ENCODE measurements around the gene EML2. TPM values are rescaled to one million over a fixed set of nuclear protein-coding genes. Genes with fewer than 3 reads are reported as not detected.
"Not testable (repeated sequence)": the region's sequence is repeated elsewhere in the genome, so short reads cannot be mapped to it uniquely, and the experiment has no call there.

Gene EML2, protein sequence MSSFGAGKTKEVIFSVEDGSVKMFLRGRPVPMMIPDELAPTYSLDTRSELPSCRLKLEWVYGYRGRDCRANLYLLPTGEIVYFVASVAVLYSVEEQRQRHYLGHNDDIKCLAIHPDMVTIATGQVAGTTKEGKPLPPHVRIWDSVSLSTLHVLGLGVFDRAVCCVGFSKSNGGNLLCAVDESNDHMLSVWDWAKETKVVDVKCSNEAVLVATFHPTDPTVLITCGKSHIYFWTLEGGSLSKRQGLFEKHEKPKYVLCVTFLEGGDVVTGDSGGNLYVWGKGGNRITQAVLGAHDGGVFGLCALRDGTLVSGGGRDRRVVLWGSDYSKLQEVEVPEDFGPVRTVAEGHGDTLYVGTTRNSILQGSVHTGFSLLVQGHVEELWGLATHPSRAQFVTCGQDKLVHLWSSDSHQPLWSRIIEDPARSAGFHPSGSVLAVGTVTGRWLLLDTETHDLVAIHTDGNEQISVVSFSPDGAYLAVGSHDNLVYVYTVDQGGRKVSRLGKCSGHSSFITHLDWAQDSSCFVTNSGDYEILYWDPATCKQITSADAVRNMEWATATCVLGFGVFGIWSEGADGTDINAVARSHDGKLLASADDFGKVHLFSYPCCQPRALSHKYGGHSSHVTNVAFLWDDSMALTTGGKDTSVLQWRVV
- total RNA-seq: 100 to 1,000 TPM; 159 to 183 TPM

GRCh38 chr19:45638930-45639729, at the start of gene EML2:
TSS of gene EML2 (minus strand) at chr19:45639397. CDS start at chr19:45639376, 21 bp downstream.
- Mint-ChIP-seq H3K4me3 (peak within 1 kb of the TSS; percentile 94), H3K36me3 (peaks cover 27% of the 10 kb centered on the region), H3K9me3 (no peaks in the 10 kb centered on the region), H3K4me1 (ENCODE audit: low read depth) (peaks cover 35% of the 10 kb centered on the region), H3K27ac (peak within 1 kb of the TSS; percentile 81), H3K27me3 (no peaks in the 10 kb centered on the region)
- ChIA-PET CTCF (interaction anchor here (0.6 to 1.9 kb wide), 3 partner anchors 38 to 153 kb away, joined by 3 to 7 read pairs (median 4); partner anchors contain the start of gene QPCTL), POLR2A (interaction anchor here (0.6 kb wide), 1 partner anchor 167 kb away, joined by 3 read pairs; no protein-coding TSS in a partner anchor)
- peak; percentile 74 for DNase-seq
- intact Hi-C loops (cut with micrococcal nuclease): no loop called here

DNA sequence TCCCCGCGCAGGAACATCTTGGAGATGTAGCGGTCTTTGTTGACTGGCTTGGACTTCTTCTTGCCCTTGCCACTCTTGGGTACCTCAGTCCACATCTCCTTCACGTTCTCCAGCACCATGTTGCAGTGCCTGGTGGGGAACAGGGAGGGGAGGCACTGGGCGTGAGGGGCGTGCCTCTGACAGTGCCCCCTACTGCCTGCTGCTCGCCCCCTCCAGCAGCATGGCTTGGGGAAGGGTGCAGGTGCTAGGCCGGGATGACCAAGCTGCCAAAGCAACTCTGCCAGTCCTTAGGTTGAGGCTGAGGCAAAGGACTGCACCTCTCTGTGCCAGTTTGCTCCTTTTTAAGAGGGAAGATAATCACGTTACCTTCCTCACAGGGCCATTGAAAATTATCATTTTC, 48.4 kb upstream of the EML2 start:
- Mint-ChIP-seq H3K36me3 (peaks cover 45% of the 10 kb centered on the region), H3K4me3 (no peak overlapping the region), H3K4me1 (ENCODE audit: low read depth) (peaks cover 11% of the 10 kb centered on the region), H3K27ac (no peak overlapping the region), H3K27me3 (no peaks in the 10 kb centered on the region), H3K9me3 (no peaks in the 10 kb centered on the region)
- no peak for DNase-seq
- ChIA-PET POLR2A (no interaction called here), CTCF (interaction anchor here (0.6 to 0.9 kb wide), 2 partner anchors 8 to 10 kb away, joined by 3 to 4 read pairs; no protein-coding TSS in a partner anchor)
- intact Hi-C loops (cut with micrococcal nuclease): no loop called here

GRCh38 chr19:45685045-45685444, 45.8 kb upstream of the EML2 start:
- intact Hi-C loops (cut with micrococcal nuclease); DNase-seq; H3K4me1 Mint-ChIP-seq (ENCODE audit: low read depth); H3K9me3 Mint-ChIP-seq; H3K27ac Mint-ChIP-seq; H3K4me3 Mint-ChIP-seq; H3K27me3 Mint-ChIP-seq: not testable (repeated sequence)
- ChIA-PET CTCF (interaction anchor here (1.0 kb wide), 1 partner anchor 18 kb away, joined by 3 read pairs; no protein-coding TSS in a partner anchor), POLR2A (interaction anchor here (1.5 kb wide), 1 partner anchor 32 kb away, joined by 3 read pairs; no protein-coding TSS in a partner anchor)
- peaks cover 42% of the 10 kb centered on the region for H3K36me3 Mint-ChIP-seq

GRCh38 chr19:45682908-45683307, 43.7 kb upstream of the EML2 start:
- Mint-ChIP-seq H3K27me3 (no peaks in the 10 kb centered on the region), H3K36me3 (peaks cover 29% of the 10 kb centered on the region), H3K9me3 (no peaks in the 10 kb centered on the region), H3K4me1 (ENCODE audit: low read depth) (peaks cover 12% of the 10 kb centered on the region), H3K4me3 (no peak overlapping the region), H3K27ac (no peak overlapping the region)
- CTCF ChIA-PET: interaction anchor here (1.5 to 8.3 kb wide), 3 partner anchors 10 to 244 kb away, joined by 3 to 77 read pairs (median 15); partner anchors contain the start of genes QPCTL, RTN2 and SNRPD2
- intact Hi-C loops (cut with micrococcal nuclease): loop anchor here (5.0 kb wide), 1 partner anchor 34 kb away; no protein-coding TSS in a partner anchor
- POLR2A ChIA-PET: interaction anchor here (0.6 kb wide), 1 partner anchor 13 kb away, joined by 3 read pairs; no protein-coding TSS in a partner anchor
- no peak for DNase-seq

GRCh38 chr19:45682117-45682516, 42.9 kb upstream of the EML2 start:
- H3K4me1 Mint-ChIP-seq (ENCODE audit: low read depth): peaks cover 16% of the 10 kb centered on the region
- H3K9me3 Mint-ChIP-seq: no peaks in the 10 kb centered on the region
- peak overlapping the region; percentile 6 for H3K4me3 Mint-ChIP-seq
- DNase-seq: no peak
- CTCF ChIA-PET: interaction anchor here (0.6 to 8.3 kb wide), 10 partner anchors 11 to 243 kb away, joined by 3 to 77 read pairs (median 5); partner anchors contain the start of genes FBXO46, GIPR, QPCTL and RTN2
- intact Hi-C loops (cut with micrococcal nuclease): loop anchor here (5.0 kb wide), 1 partner anchor 35 kb away; no protein-coding TSS in a partner anchor
- POLR2A ChIA-PET: interaction anchor here (1.5 kb wide), 1 partner anchor 10 kb away, joined by 6 read pairs; the partner anchor contains the start of genes QPCTL and SNRPD2
- peaks cover 21% of the 10 kb centered on the region for H3K36me3 Mint-ChIP-seq
- H3K27me3 Mint-ChIP-seq: no peaks in the 10 kb centered on the region
- H3K27ac Mint-ChIP-seq: no peak overlapping the region

DNA sequence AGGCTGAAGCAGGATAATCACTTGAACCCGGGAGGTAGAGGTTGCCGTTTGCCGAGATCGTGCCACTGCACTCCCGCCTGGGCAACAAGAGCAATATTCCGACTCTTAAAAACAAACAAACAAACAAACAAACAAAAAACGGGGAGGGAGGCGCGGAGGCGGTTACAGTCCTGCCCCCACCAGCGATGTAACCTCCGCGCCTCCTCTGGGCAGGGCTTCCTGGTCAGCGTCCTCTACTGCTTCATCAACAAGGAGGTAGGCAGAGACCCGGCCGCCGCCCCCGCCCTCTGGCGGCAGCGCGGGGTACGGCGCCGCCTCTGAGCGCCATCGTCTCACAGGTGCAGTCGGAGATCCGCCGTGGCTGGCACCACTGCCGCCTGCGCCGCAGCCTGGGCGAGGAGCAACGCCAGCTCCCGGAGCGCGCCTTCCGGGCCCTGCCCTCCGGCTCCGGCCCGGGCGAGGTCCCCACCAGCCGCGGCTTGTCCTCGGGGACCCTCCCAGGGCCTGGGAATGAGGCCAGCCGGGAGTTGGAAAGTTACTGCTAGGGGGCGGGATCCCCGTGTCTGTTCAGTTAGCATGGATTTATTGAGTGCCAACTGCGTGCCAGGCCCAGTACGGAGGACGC, 42.3 kb upstream of the EML2 start:
- H3K27me3 Mint-ChIP-seq: no peaks in the 10 kb centered on the region
- H3K36me3 Mint-ChIP-seq: peaks cover 17% of the 10 kb centered on the region
- intact Hi-C loops (cut with micrococcal nuclease): loop anchor here (1.0 to 5.0 kb wide), 2 partner anchors 11 to 36 kb away; partner anchors contain the start of gene QPCTL
- H3K9me3 Mint-ChIP-seq: no peaks in the 10 kb centered on the region
- DNase-seq: peak; percentile 93
- ChIA-PET CTCF (interaction anchor here (0.6 to 8.3 kb wide), 16 partner anchors 11 to 242 kb away, joined by 3 to 77 read pairs (median 4); partner anchors contain the start of genes FBXO46, GIPR, QPCTL and RTN2), POLR2A (interaction anchor here (1.0 to 1.5 kb wide), 3 partner anchors 11 to 38 kb away, joined by 3 to 6 read pairs (median 3); partner anchors contain the start of genes QPCTL and SNRPD2)
- no peak overlapping the region for H3K27ac Mint-ChIP-seq
- H3K4me3 Mint-ChIP-seq: peak overlapping the region; percentile 73
- peaks cover 19% of the 10 kb centered on the region for H3K4me1 Mint-ChIP-seq (ENCODE audit: low read depth)

- CTCF ChIA-PET: interaction anchor here (0.6 to 8.3 kb wide), 11 partner anchors 10 to 238 kb away, joined by 3 to 77 read pairs (median 4); partner anchors contain the start of genes EML2, GIPR, QPCTL and SNRPD2
- H3K4me3 Mint-ChIP-seq: peak overlapping the region; percentile 69
Observed at GRCh38 chr19:45677351-45678230, 38.4 kb upstream of the EML2 start.

GRCh38 chr19:45676851-45677263, 37.7 kb upstream of the EML2 start:
- ChIA-PET POLR2A (interaction anchor here (1.1 to 2.2 kb wide), 3 partner anchors 14 to 63 kb away, joined by 4 to 8 read pairs (median 6); partner anchors contain the start of genes QPCTL and SNRPD2), CTCF (interaction anchor here (0.6 to 8.3 kb wide), 10 partner anchors 9 to 238 kb away, joined by 3 to 77 read pairs (median 4); partner anchors contain the start of genes EML2, GIPR, QPCTL and SNRPD2)
- Mint-ChIP-seq H3K36me3 (peaks cover under 1% of the 10 kb centered on the region), H3K4me1 (ENCODE audit: low read depth) (peaks cover 18% of the 10 kb centered on the region), H3K27ac (no peak overlapping the region), H3K4me3 (peak overlapping the region; percentile 49), H3K27me3 (no peaks in the 10 kb centered on the region), H3K9me3 (no peaks in the 10 kb centered on the region)
- DNase-seq: peak; percentile 69
- intact Hi-C loops (cut with micrococcal nuclease): loop anchor here (1.0 kb wide), 2 partner anchors 9 to 32 kb away; partner anchors contain the start of gene GIPR

More at GRCh38 chr19:45677351-45678230, 38.4 kb upstream of the EML2 start:
- peaks cover 2% of the 10 kb centered on the region for H3K36me3 Mint-ChIP-seq
- no peaks in the 10 kb centered on the region for H3K27me3 Mint-ChIP-seq
- POLR2A ChIA-PET: interaction anchor here (0.6 to 2.2 kb wide), 7 partner anchors 9 to 149 kb away, joined by 3 to 8 read pairs (median 4); partner anchors contain the start of genes GIPR, QPCTL and SNRPD2
- no peaks in the 10 kb centered on the region for H3K9me3 Mint-ChIP-seq
- peak; percentile 93 for DNase-seq
- intact Hi-C loops (cut with micrococcal nuclease): loop anchor here (1.0 kb wide), 2 partner anchors 9 to 32 kb away; partner anchors contain the start of gene GIPR
- H3K27ac Mint-ChIP-seq: no peak overlapping the region
- H3K4me1 Mint-ChIP-seq (ENCODE audit: low read depth): peaks cover 20% of the 10 kb centered on the region

- H3K36me3 Mint-ChIP-seq: no peaks in the 10 kb centered on the region
- ChIA-PET CTCF (interaction anchor here (1.1 to 8.3 kb wide), 2 partner anchors 18 to 19 kb away, joined by 5 to 77 read pairs; partner anchors contain the start of genes QPCTL and SNRPD2), POLR2A (interaction anchor here (1.3 kb wide), 1 partner anchor 17 kb away, joined by 3 read pairs; the partner anchor contains the start of gene QPCTL)
- no peak overlapping the region for H3K4me3 Mint-ChIP-seq
- DNase-seq: no peak
- no peak overlapping the region for H3K27ac Mint-ChIP-seq
- peaks cover 24% of the 10 kb centered on the region for H3K4me1 Mint-ChIP-seq (ENCODE audit: low read depth)
- intact Hi-C loops (cut with micrococcal nuclease): no loop called here
- no peaks in the 10 kb centered on the region for H3K9me3 Mint-ChIP-seq
- peaks cover 11% of the 10 kb centered on the region for H3K27me3 Mint-ChIP-seq
Observed at GRCh38 chr19:45674946-45675345, 35.7 kb upstream of the EML2 start.

All from activated CD4-positive, alpha-beta memory T cell treated with anti-CD3 and anti-CD28 coated beads for 36 hours (primary cell).